GM18520 (cell line): Measurements from ENCODE around the gene IL5RA.

ENCODE experiments used
- ATAC-seq: cut with Tn5 transposase; IDR thresholded peaks from one replicate; pipeline ENCODE4 v1.9.1; 2021; ENCODE audit not compliant: unreplicated experiment

Gene IL5RA

DNA sequence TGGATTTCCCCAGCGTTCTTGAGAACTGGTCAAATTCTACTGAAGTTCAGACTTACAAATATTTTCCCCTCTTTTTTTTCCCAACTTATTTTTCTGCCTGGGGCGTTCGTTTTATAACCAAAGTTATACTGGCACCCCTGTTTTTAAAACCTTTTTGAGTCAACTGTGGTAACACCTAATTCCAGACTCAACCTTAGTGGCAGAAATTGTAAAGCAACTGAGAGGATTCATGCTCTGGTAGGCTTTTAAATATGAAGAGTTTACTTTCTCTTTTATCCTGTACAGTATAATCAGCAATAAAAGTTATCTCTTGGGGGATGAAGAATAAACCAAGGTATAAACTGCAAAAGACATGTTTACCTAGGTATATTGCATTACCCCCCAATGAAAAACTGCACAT lies 2.3 kb downstream of the IL5RA start:
- ATAC-seq: no peak

DNA sequence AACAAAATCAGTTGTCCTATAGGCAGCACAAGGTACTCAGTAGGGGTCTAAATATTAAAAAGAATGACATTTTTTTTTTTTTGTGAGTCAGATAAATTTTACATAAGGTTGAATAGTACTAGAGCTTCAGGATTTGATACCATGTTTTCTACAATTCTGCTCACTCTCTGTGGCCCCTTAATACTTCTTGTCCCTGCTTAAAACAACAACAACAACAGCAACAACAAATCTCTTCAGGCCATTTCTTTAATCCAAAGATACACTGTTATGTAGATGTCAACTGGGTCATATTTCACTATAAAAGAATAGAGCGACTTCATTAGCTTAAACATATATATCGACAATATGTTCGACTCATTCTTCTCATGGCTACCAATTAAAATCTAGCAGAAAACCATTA lies 3.0 kb downstream of the IL5RA start:
- no peak for ATAC-seq

DNA sequence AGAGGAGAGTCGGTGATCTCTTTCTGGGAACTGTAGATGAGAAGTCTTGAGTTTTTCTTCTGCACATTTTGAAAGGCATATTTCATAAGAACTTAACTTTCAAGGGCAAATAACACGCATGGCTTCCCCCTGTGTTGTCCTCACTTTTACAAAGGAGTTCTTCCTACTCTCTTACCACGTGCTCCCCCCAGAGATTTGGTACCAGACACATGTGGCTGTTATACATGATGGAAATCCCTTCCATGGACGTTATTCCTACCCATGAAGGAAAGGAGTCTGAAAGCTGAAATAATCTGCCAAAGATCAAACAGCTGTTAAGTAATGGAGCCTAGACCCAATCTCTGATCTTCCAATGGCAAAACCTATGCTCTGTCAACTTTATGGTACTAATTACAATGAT lies 4.4 kb downstream of the IL5RA start:
- no peak for ATAC-seq

DNA sequence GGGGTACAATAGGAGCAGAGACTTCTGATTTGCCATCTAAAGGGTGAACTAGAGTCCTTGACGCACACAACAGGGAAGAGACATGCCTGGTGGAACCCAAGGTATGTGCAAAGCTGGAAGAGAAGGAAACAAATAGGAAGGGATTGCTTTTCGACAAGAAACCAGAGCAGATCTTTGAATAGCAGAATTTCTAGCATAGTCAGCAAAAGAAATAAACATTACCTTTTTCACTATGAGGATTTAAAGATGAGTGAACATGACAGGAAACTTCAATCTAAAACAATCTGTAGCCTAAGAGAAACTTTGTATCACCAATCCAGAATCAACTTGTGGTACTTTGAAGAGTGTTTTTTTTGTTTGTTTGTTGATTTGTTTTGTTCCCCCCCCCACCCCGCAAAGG lies 4.9 kb downstream of the IL5RA start:
- ATAC-seq: no peak

DNA sequence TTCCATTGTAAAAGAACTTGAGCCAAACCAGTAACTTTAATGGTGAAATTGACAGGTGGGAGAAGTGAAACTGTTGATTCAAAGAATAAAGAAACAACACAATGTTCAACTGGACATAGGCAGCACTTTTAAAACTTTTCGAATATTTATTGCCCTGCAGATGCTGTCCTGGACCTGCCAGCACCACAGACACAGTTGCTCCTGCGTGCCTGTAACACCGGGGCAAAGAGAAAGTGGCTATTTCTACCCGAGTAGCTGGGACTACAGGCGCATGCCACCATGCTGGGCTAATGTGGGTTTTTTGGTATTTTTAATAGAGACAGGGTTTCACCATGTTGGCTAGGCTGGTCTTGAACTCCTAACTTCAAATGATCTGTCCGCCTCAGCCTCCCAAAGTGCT lies 7.4 kb downstream of the IL5RA start:
- ATAC-seq: no peak

DNA sequence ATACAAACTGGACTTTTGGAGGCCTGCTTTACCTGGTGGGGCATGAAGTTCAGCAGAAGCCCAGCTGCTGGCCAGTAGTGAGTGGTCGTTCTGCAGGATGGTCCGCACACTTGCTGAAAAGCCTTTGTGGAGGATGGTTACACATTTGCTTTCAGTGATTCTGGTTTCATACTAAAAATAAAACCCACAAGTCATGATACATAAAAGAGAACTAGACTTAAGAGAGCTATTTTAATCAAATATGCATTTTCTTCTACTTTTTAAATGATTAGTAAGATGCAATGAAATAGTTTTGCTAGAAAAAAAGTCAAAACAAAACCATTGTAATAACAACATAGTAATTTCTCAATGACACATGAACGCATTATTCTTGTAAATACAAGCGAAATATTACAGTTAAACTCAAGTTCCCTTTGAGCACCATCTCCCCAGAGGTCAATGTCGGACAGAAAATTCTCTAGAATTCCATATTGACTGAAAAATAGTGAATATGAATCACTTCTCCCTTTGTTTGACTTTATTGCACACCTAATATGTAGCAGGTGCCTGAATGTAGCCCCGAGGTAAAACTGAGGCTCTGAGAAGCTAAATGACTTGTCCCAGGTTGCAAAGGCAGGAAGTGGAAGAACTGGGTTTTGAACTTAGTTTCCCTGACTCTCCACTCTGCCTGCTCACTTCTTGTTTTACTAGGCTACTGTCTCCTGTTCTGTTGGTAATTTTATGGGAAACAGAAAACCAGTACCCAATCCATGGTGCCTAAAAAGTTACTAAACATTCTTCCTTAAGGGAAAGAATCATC lies 8.3 kb downstream of the IL5RA start:
- ATAC-seq: no peak

DNA sequence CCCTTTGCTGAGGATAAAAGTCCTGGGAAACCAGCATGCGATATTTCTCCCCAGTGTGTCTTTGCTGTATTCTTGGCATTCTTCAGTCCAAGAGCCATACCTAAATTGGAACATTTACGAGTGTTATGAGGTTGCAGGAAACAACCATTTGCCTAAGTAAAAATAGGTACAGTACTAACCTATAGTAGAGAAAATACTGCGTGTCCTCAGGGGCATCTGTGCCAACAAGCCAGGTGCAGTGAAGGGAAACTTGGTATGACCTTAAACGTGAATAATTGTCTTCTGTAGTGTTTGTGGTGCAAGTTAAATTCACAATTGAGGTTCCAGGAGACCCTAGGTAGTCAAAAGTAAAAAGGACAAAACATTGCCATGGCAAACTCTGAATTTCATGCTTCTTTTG lies 12.2 kb downstream of the IL5RA start:
- peak; percentile 55 for ATAC-seq

DNA sequence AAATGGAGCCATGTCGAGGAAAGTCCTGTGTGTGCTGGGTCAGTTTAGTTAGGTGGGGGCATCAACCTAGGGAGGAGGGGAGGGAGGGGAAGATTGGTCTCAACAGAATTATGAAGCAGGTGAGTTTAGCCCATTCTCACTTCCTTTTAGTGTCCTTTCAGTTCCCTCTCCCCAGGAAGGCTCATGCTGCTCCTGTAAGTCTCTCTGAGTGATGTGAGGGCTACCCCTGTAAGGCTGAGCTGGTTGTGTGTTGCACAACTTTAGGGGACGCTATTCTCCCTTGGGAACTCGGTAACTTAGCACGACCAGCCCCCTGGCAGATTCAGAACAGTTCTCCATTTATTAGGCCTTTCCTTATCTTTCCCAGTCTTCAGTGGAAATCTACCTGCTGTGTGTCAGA lies 21.2 kb downstream of the IL5RA start:
- ATAC-seq: peak; percentile 88

DNA sequence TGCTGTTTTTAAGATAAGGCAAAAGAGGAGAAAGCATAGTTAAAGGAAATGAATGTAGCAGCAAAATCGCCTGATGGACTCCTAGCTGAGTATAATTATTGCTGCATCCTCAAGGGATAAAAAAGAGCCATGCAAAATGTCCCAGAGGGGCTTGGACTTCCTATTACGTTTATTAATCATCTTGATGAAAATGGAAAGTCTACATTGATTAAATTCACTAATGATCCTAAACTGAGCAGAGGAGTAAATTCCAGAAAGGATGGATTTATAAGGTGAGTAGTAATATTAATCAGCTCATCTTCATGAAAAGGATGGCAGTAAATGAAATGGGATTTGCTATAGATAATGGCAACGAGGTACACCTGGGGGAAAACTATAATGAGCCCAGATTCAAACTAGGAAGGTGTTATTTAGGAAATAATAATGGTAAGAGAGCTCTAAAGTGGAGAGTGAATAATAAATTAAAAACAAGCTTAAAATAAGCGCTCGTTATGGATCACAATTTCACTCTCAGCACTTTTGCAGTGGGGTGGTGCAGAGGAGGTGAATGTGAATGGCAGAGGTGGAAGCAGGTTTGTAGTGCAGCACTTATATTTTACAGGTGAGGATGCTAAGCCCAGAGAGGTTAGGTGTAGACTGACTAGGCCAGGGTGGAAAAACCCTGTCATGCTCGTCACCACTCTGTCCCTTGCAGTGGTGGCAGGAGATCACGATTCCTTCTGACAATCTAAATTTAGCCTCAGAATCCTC lies 22.3 kb downstream of the IL5RA start:
- no peak for ATAC-seq

DNA sequence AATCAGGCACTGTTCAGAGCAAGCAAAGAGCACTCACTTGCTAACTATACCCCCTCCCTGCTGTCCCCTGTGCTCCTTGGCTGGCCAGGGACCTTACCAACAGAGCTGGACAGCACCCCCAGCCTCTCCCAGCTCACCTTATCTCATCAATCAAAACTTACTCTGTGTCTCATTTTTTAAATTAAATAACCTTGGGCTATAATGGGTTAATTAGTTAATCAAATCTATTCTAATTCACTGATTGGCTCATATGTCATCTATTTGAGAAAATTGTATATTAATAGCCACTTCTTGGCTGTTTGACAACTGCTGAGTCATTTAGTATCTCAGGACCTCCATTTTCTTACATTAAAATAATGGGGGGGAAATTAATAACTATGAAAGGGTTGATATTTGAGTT lies 22.9 kb downstream of the IL5RA start:
- no peak for ATAC-seq

DNA sequence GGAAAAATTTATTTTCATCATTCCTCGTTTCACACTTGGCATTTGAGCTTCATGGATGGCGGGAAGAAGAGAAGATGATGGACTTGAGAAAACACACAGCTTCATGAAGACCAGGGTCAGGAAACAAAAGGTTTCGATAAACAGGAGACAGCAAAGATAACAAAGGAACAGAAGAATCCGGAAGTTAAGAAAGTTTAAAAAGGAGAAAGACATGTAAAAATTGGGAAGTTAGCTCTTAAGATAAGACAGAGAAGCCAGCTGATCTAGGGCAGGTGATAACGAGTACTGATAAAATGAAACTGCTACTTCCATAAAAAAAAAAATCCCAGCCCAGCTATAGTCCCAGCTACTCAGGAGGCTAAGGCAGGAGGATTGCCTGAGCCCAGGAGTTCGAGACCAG lies 23.9 kb downstream of the IL5RA start:
- ATAC-seq: no peak

DNA sequence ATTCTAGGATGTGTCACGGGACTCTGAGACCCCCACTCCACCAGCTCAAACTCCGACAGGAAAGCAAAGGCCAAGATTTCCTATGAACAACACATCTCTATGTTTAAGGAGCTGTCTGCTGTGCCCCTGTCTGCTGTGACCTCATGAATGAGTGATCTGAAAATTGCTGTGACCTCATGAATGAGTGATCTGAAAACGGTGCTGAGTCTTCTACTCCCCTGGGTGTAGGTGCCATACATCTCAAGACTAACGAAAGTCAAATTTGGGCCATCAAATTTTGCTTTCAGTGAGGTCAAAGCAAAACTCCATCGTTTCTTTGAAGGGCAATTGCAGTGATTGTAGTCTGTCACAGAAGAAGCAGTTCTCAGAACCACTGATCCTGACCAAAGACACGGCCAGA lies 24.4 kb downstream of the IL5RA start:
- peak; percentile 26 for ATAC-seq

DNA sequence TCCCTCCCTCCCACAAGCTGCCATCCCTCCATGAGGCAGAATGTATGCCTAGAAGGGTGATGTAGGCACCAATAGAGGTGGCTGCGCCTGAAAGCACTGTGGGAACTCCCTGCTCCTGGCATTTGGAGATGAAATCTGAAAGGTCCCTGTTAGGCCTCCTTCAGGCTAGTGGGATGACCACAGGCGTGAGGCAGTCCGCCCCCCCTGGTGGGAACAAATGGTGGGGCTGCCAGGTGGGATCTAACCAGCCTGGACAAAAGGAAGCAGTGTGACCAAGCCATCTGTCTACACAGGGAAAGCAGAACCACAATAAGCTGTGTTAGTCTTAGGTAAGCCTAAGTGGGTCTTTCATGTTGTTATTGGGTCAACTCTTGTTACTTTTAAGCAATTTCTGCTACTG lies 25.3 kb downstream of the IL5RA start:
- no peak for ATAC-seq

DNA sequence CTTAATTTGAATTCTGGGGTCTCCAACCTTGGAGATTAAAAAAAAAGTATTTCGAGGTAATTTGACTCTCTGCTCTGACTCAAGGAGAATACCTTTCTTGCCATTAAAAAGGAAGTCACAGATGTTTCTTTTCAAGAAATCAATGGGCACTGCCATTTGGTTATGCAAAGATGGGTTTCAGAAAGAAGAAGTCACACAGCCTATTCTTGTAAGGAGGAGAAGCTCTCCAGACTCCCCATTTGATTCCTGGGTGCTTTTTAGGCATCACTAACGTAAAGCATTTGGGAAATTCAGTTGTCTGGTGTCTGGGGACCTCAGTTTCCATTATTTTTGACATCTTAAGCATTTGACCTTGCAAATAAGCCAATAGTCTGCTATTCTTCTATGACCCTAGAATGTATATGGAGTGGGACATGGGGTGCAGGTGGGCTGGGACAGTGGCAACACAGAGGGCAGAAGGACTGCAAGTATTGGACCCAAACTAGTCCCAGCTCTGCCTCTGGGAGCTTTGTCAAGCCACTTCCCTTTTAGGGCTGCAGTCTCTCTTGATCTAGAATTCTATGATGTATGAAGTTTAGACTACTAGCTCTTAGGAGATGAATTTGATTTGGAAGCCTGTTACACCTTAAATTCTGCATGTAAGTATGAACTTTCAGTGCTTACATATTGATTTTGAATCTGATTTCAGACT lies 27.8 kb downstream of the IL5RA start:
- ATAC-seq: peak; percentile 76

DNA sequence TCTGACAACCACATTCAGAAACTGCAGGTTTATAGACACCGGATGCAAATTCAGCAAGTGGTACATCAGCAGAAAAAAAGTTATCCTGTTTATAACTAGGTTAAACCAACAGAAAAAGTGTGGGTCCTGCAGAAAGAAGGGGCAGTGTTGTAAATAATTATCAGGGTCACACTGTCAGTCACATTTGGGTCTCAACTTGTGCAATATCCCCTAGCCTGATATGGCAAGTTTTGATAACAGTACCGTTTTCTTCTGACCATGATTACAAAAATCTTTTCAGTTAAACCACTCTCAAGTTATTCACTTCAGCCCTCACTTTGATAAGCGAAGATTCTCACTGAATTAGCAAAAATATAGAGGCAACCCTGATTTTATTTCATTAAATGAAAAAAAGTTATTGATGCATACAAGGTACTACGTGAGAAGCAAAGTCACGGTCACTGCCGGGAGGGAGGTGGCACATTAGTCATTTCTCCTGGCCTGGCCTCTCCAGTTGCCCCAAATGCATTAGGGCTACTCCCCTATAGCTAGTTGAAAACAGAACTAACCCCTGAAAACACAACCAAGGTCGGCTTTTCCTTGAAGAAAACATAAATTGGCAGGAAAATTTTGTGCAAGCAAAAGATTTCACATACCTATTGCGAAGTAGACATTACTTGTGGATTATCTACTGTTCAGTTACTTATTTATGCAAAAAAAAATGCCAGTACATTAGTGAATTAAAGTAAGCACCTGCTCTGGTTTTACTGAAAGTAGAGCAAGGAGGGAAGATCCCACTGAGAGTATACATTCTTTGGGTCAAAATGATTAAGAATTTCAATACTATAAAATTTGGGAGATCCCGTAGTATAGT lies 28.6 kb downstream of the IL5RA start:
- peak; percentile 44 for ATAC-seq

DNA sequence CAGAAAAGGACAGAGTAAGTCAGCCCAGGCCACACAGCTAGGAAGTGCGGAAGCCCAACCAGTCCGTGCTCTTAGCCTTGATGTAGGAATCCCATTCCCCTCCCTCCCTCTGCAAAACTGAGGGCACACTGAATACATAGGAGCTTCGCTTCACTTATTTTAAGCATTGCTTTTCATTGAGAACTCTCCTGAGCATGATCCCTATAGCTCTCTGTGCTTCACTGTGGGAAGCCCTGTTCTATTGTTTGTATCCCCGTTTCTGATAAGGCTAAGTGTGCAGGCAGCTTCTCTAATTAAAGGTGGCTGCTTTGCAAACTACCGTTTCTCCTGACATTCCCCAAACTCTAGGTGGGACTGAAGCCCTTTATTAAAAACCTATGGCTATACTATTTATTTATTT lies 29.9 kb downstream of the IL5RA start:
- no peak for ATAC-seq

DNA sequence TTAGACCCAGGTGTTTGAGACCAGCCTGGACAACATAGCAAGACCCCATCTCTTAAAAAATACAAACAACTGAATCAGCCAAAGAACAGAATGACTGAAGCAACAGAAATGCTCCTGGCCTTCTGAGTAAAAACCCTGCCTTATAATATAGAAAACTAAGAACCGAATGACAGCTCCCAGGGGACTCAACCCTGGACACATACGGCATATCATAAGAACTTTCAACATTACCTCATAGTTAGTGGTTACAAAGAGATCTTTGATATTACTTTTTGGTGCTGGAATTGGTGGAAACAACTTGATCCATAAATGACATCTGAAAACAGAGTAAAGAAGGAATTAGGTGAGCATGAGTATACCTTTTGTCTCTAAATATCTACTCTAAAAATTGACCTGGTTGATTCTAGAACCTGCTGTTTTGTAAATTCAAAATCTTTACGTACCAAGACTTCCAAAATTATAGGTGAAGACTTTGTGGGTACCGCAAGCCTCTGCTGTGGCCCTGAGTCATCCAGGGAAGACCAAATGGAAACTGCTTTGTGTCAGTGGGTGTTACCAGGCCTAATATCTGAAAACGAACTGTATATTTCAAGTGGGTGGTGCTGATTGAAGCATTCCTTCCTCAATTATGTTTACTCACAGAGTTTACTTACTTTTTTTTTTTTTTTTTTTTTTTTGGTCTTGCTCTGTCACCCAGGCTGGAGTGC lies 35.5 kb downstream of the IL5RA start:
- ATAC-seq: peak; percentile 77

DNA sequence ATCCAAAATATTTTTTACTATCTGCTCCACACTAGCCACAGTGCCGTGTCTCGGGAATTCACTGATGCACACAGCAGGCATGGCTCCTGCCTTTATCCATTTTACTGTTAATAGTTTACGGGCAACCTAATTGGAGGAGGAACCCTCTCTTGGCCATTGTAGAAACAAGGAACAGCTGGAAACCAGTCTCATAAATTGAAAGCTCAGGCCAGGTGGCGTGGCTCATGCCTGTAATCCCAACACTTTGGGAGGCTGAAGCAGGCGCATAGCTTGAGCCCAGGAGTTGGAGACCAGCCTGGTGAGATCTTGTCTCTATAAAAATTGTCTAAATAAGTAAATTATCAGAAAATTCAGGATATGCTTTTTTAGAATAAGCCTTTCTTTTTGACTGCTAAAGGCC lies 39.0 kb downstream of the IL5RA start:
- ATAC-seq: no peak

DNA sequence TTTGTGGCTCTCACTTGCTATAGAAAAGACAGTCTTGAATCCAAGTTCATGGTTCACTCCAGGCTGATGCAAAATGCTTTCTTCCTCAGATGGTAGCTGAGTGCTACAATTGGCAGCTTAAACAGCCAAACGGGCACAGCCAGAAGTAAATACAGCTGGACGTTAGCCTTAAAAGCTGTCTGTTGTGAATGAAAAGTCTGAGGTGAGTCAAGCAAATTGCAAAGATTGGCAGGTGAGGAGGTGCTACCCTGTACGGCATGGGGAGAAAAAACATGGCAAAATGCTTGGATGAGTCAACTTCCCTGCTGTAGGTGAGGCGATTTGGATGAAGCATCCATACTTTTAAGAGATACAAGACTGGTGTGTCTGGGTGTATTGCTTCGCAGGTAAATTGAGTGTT lies 40.5 kb downstream of the IL5RA start:
- ATAC-seq: no peak

DNA sequence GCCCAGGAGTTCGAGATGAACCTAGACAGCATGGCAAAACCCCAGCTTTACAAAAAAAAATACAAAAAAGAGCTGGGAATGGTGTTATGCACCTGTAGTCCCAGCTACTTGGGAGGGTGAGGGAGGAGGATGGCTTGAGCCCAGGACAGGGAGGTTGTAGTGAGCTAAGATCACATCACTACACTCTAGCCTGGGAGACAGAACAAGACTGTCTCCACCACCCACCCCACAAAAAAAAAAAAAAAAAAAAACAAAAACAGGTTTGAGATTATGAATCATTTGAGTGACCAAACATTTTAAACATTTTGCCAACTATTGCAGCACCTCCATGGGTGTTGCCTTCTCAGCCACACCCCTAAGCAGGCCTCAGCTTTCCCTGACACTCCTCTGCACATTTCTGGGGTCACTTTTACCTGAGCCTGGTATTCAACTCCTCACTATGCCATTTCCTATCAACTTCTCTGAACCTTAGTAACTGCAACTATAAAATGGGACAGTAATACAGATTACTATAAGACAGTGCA lies 41.8 kb downstream of the IL5RA start:
- ATAC-seq: no peak
